OCI-LY1 (cell line): Measurements from ENCODE around the gene CSE1L.

Experiments used
- H2AFZ ChIP-seq: fragments of 200-600 bp; sonication (generic), shearing (Covaris generic); 2 replicates; pipeline ENCODE4 v1.6.0; 2014; ENCODE audit warnings: antibody characterized with exemption, mild to moderate bottlenecking, low read length
- H3F3A ChIP-seq: fragments of 200-600 bp; sonication (generic), shearing (Covaris generic); 2 replicates; pipeline ENCODE4 v1.6.0; 2014; ENCODE audit warnings: mild to moderate bottlenecking, antibody characterized with exemption, low read length, moderate library complexity; ENCODE audit not compliant: insufficient read depth
- H3K27ac ChIP-seq: fragments of 200-600 bp; sonication (generic); 2 replicates; pipeline ENCODE4 v1.5.1; 2014; ENCODE audit warnings: low read length, mixed run types, mild to moderate bottlenecking, low read depth; ENCODE audit not compliant: poor library complexity, severe bottlenecking
- H3K27me3 ChIP-seq: fragments of 200-600 bp; sonication (generic); 2 replicates; pipeline ENCODE4 v1.6.0; 2014; ENCODE audit warnings: antibody characterized with exemption, mild to moderate bottlenecking, low read length, moderate library complexity; ENCODE audit not compliant: insufficient read depth
- H3K36me3 ChIP-seq: fragments of 200-600 bp; sonication (generic); 2 replicates; pipeline ENCODE4 v1.6.1; 2014; ENCODE audit warnings: mild to moderate bottlenecking, antibody characterized with exemption, low read length, moderate library complexity, mixed read lengths; ENCODE audit not compliant: insufficient read depth
- H3K4me1 ChIP-seq: fragments of 200-600 bp; sonication (generic); 2 replicates; pipeline ENCODE4 v1.5.1; 2014; ENCODE audit warnings: mild to moderate bottlenecking, low read length, moderate library complexity; ENCODE audit not compliant: insufficient read depth, severe bottlenecking
- H3K4me2 ChIP-seq: fragments of 200-600 bp; sonication (generic), shearing (Covaris generic); 2 replicates; pipeline ENCODE4 v1.6.1; 2014; ENCODE audit warnings: low read length
- H3K4me3 ChIP-seq: fragments of 200-600 bp; sonication (generic); 2 replicates; pipeline ENCODE4 v1.5.1; 2014; ENCODE audit warnings: low read length, low read depth, mild to moderate bottlenecking, mixed read lengths; ENCODE audit not compliant: poor library complexity, severe bottlenecking
- H3K79me2 ChIP-seq: fragments of 200-600 bp; shearing (Covaris generic); 2 replicates; pipeline ENCODE4 v1.6.1; 2016; ENCODE audit warnings: mixed run types, low read length, mixed read lengths; ENCODE audit not compliant: insufficient read depth
- H3K9ac ChIP-seq: fragments of 200-600 bp; sonication (generic), shearing (Covaris generic); 2 replicates; pipeline ENCODE4 v1.6.1; 2014; ENCODE audit warnings: mild to moderate bottlenecking, low read length, mixed read lengths
- H3K9me2 ChIP-seq: fragments of 200-600 bp; sonication (generic), shearing (Covaris generic); 2 replicates; pipeline ENCODE4 v1.6.1; 2014; ENCODE audit warnings: low read depth, mild to moderate bottlenecking, low read length, mixed read lengths
- H3K9me3 ChIP-seq: fragments of 200-600 bp; shearing (Covaris generic); 2 replicates; pipeline ENCODE4 v1.6.1; 2014; ENCODE audit warnings: low read length, mixed read lengths
- H4K20me1 ChIP-seq: fragments of 200-600 bp; sonication (generic), shearing (Covaris generic); 2 replicates; pipeline ENCODE4 v1.6.0; 2016; ENCODE audit warnings: mild to moderate bottlenecking, low read length; ENCODE audit not compliant: insufficient read depth
- CTCF ChIP-seq: fragments of 200-600 bp; sonication (generic), shearing (Covaris generic); IDR thresholded peaks from 2 replicates; pipeline ENCODE4 v1.5.1; 2017; ENCODE audit warnings: mild to moderate bottlenecking, antibody characterized with exemption, low read length, moderate library complexity, mixed read lengths
- EZH2 ChIP-seq: fragments of 200-600 bp; sonication (generic), shearing (Covaris generic); IDR thresholded peaks from 2 replicates; pipeline ENCODE4 v1.8.0; 2017; ENCODE audit warnings: borderline replicate concordance, mixed run types, mild to moderate bottlenecking, antibody characterized with exemption, low read length, moderate library complexity, mixed read lengths

Gene CSE1L

GRCh38 chr20:49052334-49052733 lies 6.2 kb downstream of the CSE1L start:
- Histone ChIP-seq H3K4me1 (peaks cover 51% of the 10 kb centered on the region), H2AFZ (no peak overlapping the region), H3K27me3 (no peaks in the 10 kb centered on the region), H3K4me3 (no peak overlapping the region), H3K9ac (no peak overlapping the region), H3K9me2 (no peaks in the 10 kb centered on the region), H3K4me2 (no peak overlapping the region), H3K9me3 (no peaks in the 10 kb centered on the region), H3K79me2 (peaks cover 100% of the 10 kb centered on the region), H3K27ac (no peak overlapping the region), H3F3A (no peaks in the 10 kb centered on the region), H3K36me3 (peaks cover 88% of the 10 kb centered on the region), H4K20me1 (no peaks in the 10 kb centered on the region; the same call in 1 of the 2 replicates)
- no peak for TF ChIP-seq CTCF
- no peak for TF ChIP-seq EZH2

GRCh38 chr20:49054056-49054643 lies 8.0 kb downstream of the CSE1L start:
- no peaks in the 10 kb centered on the region; the same call in 1 of the 2 replicates for H3F3A ChIP-seq
- H3K4me3 ChIP-seq: no peak overlapping the region
- no peaks in the 10 kb centered on the region for H3K9me2 ChIP-seq
- H3K4me2 ChIP-seq: peak overlapping the region; percentile 7; the same call in 1 of the 2 replicates
- H3K36me3 ChIP-seq: peaks cover 91% of the 10 kb centered on the region
- H3K9me3 ChIP-seq: no peaks in the 10 kb centered on the region
- peaks cover 39% of the 10 kb centered on the region for H3K4me1 ChIP-seq
- no peak overlapping the region for H3K27ac ChIP-seq
- peaks cover 3% of the 10 kb centered on the region; the same call in 1 of the 2 replicates for H4K20me1 ChIP-seq
- H3K9ac ChIP-seq: no peak overlapping the region
- H2AFZ ChIP-seq: no peak overlapping the region
- no peak for TF ChIP-seq CTCF
- no peak for TF ChIP-seq EZH2
- no peaks in the 10 kb centered on the region for H3K27me3 ChIP-seq
- H3K79me2 ChIP-seq: peaks cover 98% of the 10 kb centered on the region

GRCh38 chr20:49063279-49063678 lies 17.2 kb downstream of the CSE1L start:
- Histone ChIP-seq H3K79me2 (peaks cover 33% of the 10 kb centered on the region), H3K4me3 (no peak overlapping the region), H3K27me3 (no peaks in the 10 kb centered on the region), H3K36me3 (peaks cover 89% of the 10 kb centered on the region), H3K9me3 (no peaks in the 10 kb centered on the region), H3K4me2 (no peak overlapping the region), H3K9me2 (no peaks in the 10 kb centered on the region), H2AFZ (no peak overlapping the region), H3K4me1 (no peaks in the 10 kb centered on the region), H3K9ac (no peak overlapping the region), H3K27ac (no peak overlapping the region), H4K20me1 (0 out of 2 replicates have a peak, but pooled peaks cover under 1% of the 10 kb centered on the region), H3F3A (no peaks in the 10 kb centered on the region; the same call in 1 of the 2 replicates)
- TF ChIP-seq EZH2: no peak
- TF ChIP-seq CTCF: no peak
